Activated naive CD4-positive, alpha-beta T cell treated with anti-CD3 and anti-CD28 coated beads, Interleukin-2, amount 50 U/mL, for 24 hours (primary cell): Measurements from ENCODE around the gene PTPRK.
A peak's percentile ranks its signal among the peaks of the same experiment; 100 is the strongest.
"Not testable (repeated sequence)": the region's sequence is repeated elsewhere in the genome, so short reads cannot be mapped to it uniquely, and the experiment has no call there.

ENCODE experiments used
- H3K27ac Mint-ChIP-seq: one replicate; pipeline ENCODE4 v1.8.0; 2021; ENCODE audit warnings: mild to moderate bottlenecking, mixed read lengths
- H3K27me3 Mint-ChIP-seq: one replicate; pipeline ENCODE4 v1.8.0; 2021; ENCODE audit warnings: mixed read lengths
- H3K36me3 Mint-ChIP-seq: one replicate; pipeline ENCODE4 v1.8.0; 2021; ENCODE audit warnings: mixed read lengths
- H3K4me1 Mint-ChIP-seq: one replicate; pipeline ENCODE4 v1.8.0; 2021; ENCODE audit warnings: mixed read lengths
- H3K4me3 Mint-ChIP-seq: one replicate; pipeline ENCODE4 v1.8.0; 2021; ENCODE audit warnings: mild to moderate bottlenecking, mixed read lengths
- H3K9me3 Mint-ChIP-seq: one replicate; pipeline ENCODE4 v1.8.0; 2021; ENCODE audit warnings: mixed read lengths

Gene PTPRK

GRCh38 chr6:127951172-127951917, 569.1 kb downstream of the PTPRK start:
- peaks cover 3% of the 10 kb centered on the region for H3K9me3 Mint-ChIP-seq
- peaks cover under 1% of the 10 kb centered on the region for H3K36me3 Mint-ChIP-seq
- H3K27ac Mint-ChIP-seq: peak overlapping the region; percentile 93
- H3K27me3 Mint-ChIP-seq: no peaks in the 10 kb centered on the region
- H3K4me1 Mint-ChIP-seq: peaks cover 64% of the 10 kb centered on the region
- H3K4me3 Mint-ChIP-seq: peak overlapping the region; percentile 74

DNA sequence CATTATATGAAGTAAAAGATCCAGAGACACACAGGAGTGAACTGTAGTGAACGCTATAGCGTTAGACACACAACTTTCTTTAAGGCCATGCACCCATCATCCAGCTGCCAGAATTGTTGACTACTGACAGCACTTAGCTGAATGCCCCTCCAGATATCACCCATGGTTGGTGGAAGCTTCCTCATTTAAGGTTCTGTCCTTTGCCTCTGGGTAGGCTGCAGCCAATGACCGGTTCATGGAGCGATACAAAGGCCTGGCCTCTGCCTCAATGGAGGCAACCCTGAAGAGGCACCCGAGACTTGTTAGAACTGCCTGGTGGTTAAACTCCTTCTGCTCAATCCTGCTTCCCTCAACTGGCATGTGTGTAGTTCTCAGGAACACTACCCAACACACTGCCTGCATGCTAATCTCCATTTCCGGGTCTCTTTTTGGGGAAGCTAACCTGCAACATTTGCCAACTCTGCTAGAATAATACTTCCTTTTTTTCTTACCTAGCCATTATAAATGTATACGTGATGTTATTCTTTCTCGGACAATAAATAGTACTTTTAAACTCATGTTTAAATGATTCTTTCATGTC, 569.7 kb downstream of the PTPRK start:
- Mint-ChIP-seq H3K27ac (peak overlapping the region; percentile 93), H3K4me3 (peak overlapping the region; percentile 74), H3K36me3 (peaks cover 2% of the 10 kb centered on the region), H3K9me3 (peaks cover 8% of the 10 kb centered on the region), H3K4me1 (peaks cover 71% of the 10 kb centered on the region), H3K27me3 (no peaks in the 10 kb centered on the region)

- Mint-ChIP-seq H3K4me1 (peaks cover 71% of the 10 kb centered on the region), H3K36me3 (peaks cover 2% of the 10 kb centered on the region), H3K4me3 (no peak overlapping the region), H3K27me3 (no peaks in the 10 kb centered on the region), H3K27ac (no peak overlapping the region), H3K9me3 (peaks cover 8% of the 10 kb centered on the region)
Observed at GRCh38 chr6:127949251-127949650, 571.1 kb downstream of the PTPRK start.

- Mint-ChIP-seq H3K27me3 (no peaks in the 10 kb centered on the region), H3K27ac (peak overlapping the region; percentile 33), H3K4me1 (peaks cover 74% of the 10 kb centered on the region), H3K4me3 (no peak overlapping the region), H3K36me3 (peaks cover 2% of the 10 kb centered on the region), H3K9me3 (peaks cover 8% of the 10 kb centered on the region)
Observed at GRCh38 chr6:127946388-127946787, 574.0 kb downstream of the PTPRK start.

DNA sequence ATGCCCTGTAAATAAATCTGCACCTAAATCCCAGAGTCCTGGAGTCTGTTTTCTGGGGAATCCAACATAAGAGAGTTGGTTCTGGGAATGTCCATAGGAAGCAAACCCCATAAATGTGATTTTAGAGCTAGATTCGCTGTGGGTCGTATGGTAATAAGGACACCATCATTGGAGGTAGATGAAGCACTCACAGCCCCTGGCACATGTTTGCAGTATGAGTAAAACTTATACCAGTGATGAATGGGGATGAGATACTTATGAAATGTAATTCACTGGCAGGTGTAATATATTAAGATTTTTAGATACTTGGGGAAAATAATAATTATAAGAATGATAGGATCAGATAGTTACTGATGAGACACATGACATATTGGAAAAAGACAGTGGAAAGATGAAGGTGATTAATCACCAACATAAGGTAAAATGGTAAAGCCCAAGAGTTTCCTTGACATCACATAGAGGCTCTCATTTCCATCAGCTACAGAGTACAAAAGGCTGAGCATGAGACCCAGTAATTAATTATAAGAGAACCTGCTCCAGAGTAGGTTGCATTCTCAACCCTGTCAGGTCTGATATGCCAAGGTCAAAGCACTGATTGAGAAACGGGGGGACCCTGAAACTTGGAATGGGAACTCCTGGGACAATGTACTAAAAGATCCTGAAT, 574.8 kb downstream of the PTPRK start:
- no peaks in the 10 kb centered on the region for H3K27me3 Mint-ChIP-seq
- H3K4me3 Mint-ChIP-seq: no peak overlapping the region
- H3K36me3 Mint-ChIP-seq: peaks cover 2% of the 10 kb centered on the region
- peaks cover 8% of the 10 kb centered on the region for H3K9me3 Mint-ChIP-seq
- peak overlapping the region; percentile 70 for H3K27ac Mint-ChIP-seq
- H3K4me1 Mint-ChIP-seq: peaks cover 70% of the 10 kb centered on the region

GRCh38 chr6:127941228-127941627, 579.2 kb downstream of the PTPRK start:
- no peak overlapping the region for H3K27ac Mint-ChIP-seq
- peaks cover under 1% of the 10 kb centered on the region for H3K36me3 Mint-ChIP-seq
- peaks cover 4% of the 10 kb centered on the region for H3K9me3 Mint-ChIP-seq
- H3K4me3 Mint-ChIP-seq: no peak overlapping the region
- no peaks in the 10 kb centered on the region for H3K27me3 Mint-ChIP-seq
- H3K4me1 Mint-ChIP-seq: peaks cover 79% of the 10 kb centered on the region

- H3K27me3 Mint-ChIP-seq: no peaks in the 10 kb centered on the region
- no peaks in the 10 kb centered on the region for H3K36me3 Mint-ChIP-seq
- peaks cover 3% of the 10 kb centered on the region for H3K9me3 Mint-ChIP-seq
- H3K4me1 Mint-ChIP-seq: peaks cover 72% of the 10 kb centered on the region
- peak overlapping the region; percentile 78 for H3K27ac Mint-ChIP-seq
- no peak overlapping the region for H3K4me3 Mint-ChIP-seq
Observed at GRCh38 chr6:127939442-127940066, 580.8 kb downstream of the PTPRK start.

DNA sequence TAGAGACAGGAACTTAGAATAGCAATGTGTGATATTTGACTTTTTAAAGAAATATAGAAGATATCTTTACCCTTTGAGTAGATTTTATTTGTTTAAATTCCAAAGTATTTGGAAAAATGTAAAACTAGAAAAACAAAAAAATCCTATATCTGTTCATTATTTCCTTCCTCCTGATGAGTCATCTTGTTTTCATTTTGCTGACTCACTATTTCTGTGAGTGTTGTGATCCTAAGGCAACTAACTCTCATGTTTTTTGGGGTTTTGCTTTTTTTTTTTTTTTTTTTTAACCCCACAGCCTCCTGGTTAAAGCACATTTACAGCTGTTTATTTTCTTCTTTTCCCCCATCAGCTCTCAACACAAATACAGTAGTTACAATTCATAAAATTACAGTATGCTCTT, 581.7 kb downstream of the PTPRK start:
- H3K36me3 Mint-ChIP-seq: peaks cover 1% of the 10 kb centered on the region
- H3K27ac Mint-ChIP-seq: peak overlapping the region; percentile 87
- H3K27me3 Mint-ChIP-seq: no peaks in the 10 kb centered on the region
- peaks cover 75% of the 10 kb centered on the region for H3K4me1 Mint-ChIP-seq
- no peak overlapping the region for H3K4me3 Mint-ChIP-seq
- peaks cover 3% of the 10 kb centered on the region for H3K9me3 Mint-ChIP-seq

- Mint-ChIP-seq H3K27ac (peak overlapping the region; percentile 41), H3K36me3 (peaks cover 7% of the 10 kb centered on the region), H3K4me3 (no peak overlapping the region), H3K9me3 (peaks cover 3% of the 10 kb centered on the region), H3K27me3 (no peaks in the 10 kb centered on the region), H3K4me1 (peaks cover 77% of the 10 kb centered on the region)
Observed at GRCh38 chr6:127937747-127938146, 582.7 kb downstream of the PTPRK start.

GRCh38 chr6:127937102-127937501, 583.3 kb downstream of the PTPRK start:
- H3K27me3 Mint-ChIP-seq: no peaks in the 10 kb centered on the region
- H3K36me3 Mint-ChIP-seq: peaks cover 8% of the 10 kb centered on the region
- peak overlapping the region; percentile 69 for H3K27ac Mint-ChIP-seq
- no peak overlapping the region for H3K4me3 Mint-ChIP-seq
- peaks cover 3% of the 10 kb centered on the region for H3K9me3 Mint-ChIP-seq
- H3K4me1 Mint-ChIP-seq: peaks cover 74% of the 10 kb centered on the region

DNA sequence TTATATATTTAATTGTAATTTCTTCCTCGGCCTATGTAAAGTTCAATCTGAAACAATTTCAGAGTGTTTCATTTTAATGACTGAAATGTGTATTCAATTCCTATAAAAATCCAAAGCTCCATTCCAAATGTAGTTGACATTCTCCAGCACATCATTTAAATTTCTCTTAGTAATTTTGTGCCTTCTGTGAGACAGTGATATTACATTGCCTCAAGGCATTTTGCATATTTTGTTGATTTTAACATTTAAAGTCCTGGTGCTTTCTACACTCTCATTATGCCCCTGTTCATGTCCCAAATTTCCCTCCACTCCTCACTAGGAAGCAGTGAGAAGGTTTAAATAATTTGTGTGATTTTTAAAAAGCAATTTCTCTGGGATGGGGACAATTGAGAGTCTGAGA, 585.4 kb downstream of the PTPRK start:
- peak overlapping the region; percentile 91 for H3K27ac Mint-ChIP-seq
- peaks cover 3% of the 10 kb centered on the region for H3K9me3 Mint-ChIP-seq
- peaks cover 8% of the 10 kb centered on the region for H3K36me3 Mint-ChIP-seq
- H3K4me3 Mint-ChIP-seq: peak overlapping the region; percentile 72
- H3K4me1 Mint-ChIP-seq: peaks cover 64% of the 10 kb centered on the region
- no peaks in the 10 kb centered on the region for H3K27me3 Mint-ChIP-seq

DNA sequence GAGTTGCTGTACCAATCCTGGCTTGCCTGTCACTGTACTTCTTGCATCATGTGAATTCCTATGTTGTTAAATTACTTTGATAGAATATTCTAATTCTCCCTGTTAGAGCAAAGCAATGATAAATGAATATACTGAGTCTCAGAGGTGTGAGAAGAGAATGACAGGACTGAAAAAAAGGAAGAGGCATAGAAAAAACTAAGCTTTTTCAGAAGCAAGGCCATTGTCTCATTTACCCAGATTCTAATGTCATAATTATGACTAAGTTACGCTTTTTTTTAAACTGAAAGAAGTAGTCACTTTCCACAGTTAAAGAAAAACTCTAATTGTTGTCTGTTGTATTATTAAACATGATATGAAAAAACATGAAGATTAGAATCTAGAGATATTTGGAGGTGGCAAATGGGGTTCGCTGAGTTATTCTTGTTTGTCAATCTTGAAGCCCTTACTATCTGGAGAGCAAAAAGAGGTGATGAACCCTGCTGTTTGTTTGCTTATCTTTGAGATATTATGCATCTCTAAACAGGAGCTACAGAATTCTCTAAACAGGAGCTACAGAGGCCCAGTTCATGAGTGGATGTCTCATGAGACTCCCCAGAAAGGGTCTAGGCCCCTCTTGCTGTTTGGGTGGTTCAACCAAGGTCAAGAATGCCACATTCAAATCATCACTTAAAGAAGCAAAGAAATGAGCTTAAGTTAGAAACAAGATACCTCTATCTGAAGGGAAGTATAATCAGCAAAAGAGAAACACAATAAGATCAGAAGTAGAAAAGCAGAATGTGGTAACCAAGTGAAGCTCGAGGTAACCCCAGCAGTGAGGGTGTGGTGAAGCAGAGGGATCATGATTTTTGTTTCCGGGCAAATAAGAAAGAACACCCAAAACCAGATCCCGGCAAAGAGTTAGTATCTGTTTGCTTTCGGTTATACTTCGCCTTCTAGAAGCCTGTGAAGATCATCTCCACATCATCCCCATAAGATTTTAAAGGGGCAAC, 586.3 kb downstream of the PTPRK start:
- Mint-ChIP-seq H3K27ac (peak overlapping the region; percentile 91), H3K4me3 (peak overlapping the region; percentile 72), H3K4me1 (peaks cover 56% of the 10 kb centered on the region), H3K36me3 (peaks cover 10% of the 10 kb centered on the region), H3K9me3 (peaks cover 3% of the 10 kb centered on the region), H3K27me3 (no peaks in the 10 kb centered on the region)

- H3K4me1 Mint-ChIP-seq: peaks cover 46% of the 10 kb centered on the region
- H3K36me3 Mint-ChIP-seq: peaks cover 15% of the 10 kb centered on the region
- H3K9me3 Mint-ChIP-seq: peaks cover 10% of the 10 kb centered on the region
- H3K4me3 Mint-ChIP-seq: peak overlapping the region; percentile 40
- peak overlapping the region; percentile 79 for H3K27ac Mint-ChIP-seq
- H3K27me3 Mint-ChIP-seq: no peaks in the 10 kb centered on the region
Observed at GRCh38 chr6:127933137-127933536, 587.3 kb downstream of the PTPRK start.

DNA sequence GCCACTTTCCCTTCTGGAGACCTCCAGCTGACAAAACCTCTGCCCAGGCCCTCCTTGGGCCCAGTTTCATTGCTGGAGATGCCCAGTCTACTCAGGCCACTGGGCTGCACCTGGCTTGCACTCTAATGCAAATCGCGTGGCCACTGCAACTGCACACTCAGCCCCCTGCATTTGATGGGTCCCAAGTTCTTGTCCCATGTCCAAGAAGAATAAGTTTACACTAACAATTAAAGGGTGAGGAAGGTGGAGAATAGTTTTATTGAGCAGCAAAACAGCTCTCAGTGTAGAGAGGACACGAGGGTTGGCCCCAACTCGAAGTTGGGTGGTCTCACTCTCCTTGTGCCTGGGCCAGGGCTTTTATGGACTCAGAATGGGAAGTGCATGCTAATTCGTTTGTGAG, 587.7 kb downstream of the PTPRK start:
- peak overlapping the region; percentile 79 for H3K27ac Mint-ChIP-seq
- peaks cover 10% of the 10 kb centered on the region for H3K9me3 Mint-ChIP-seq
- no peaks in the 10 kb centered on the region for H3K27me3 Mint-ChIP-seq
- H3K4me3 Mint-ChIP-seq: peak overlapping the region; percentile 40
- H3K36me3 Mint-ChIP-seq: peaks cover 16% of the 10 kb centered on the region
- peaks cover 42% of the 10 kb centered on the region for H3K4me1 Mint-ChIP-seq

- H3K27ac Mint-ChIP-seq, H3K27me3 Mint-ChIP-seq, H3K4me3 Mint-ChIP-seq: not testable (repeated sequence)
- Mint-ChIP-seq H3K36me3 (peaks cover 16% of the 10 kb centered on the region), H3K4me1 (peaks cover 45% of the 10 kb centered on the region), H3K9me3 (peaks cover 19% of the 10 kb centered on the region)
Observed at GRCh38 chr6:127926441-127926840, 594.0 kb downstream of the PTPRK start.
